Esophagus muscularis mucosa (tissue), 4 donors: ENCODE data around the gene YKT6. TPM values are rescaled to one million over a fixed set of nuclear protein-coding genes. Genes with fewer than 3 reads are reported as not detected.

Source experiments
- DNase-seq: peaks from one replicate; pipeline ENCODE4 v3.0.0-alpha.2; 2017; ENCODE audit errors: extremely low spot score
- H3K27ac ChIP-seq, 4 donors: fragments of 200-600 bp; sonication (generic); replicated peaks in 1 of 4; 1 replicate in 3 of 4; 2 replicates in 1 of 4; pipeline ENCODE4 v1.5.1; 2016 to 2019; ENCODE audit warnings: mild to moderate bottlenecking in 1 of 4
- H3K27me3 ChIP-seq, 4 donors: fragments of 200-600 bp; sonication (generic); one replicate each; pipeline versions ENCODE4 v1.5.1 to v1.6.0; 2016 to 2019
- H3K36me3 ChIP-seq, 4 donors: fragments of 200-600 bp; sonication (generic); one replicate each; pipeline ENCODE4 v1.5.1; 2016 to 2019
- H3K4me1 ChIP-seq, 4 donors: fragments of 200-600 bp; sonication (generic); one replicate each; pipeline ENCODE4 v1.5.1; 2016 to 2019
- H3K4me3 ChIP-seq, 4 donors: fragments of 200-600 bp; sonication (generic); 1 replicate in 2 of 4; 2 replicates in 2 of 4; pipeline ENCODE4 v1.5.1; 2016 to 2019; ENCODE audit warnings: mild to moderate bottlenecking in 4 of 4, moderate library complexity in 1 of 4
- H3K9me3 ChIP-seq, 4 donors: fragments of 200-600 bp; sonication (generic); 1 replicate in 3 of 4; 2 replicates in 1 of 4; pipeline ENCODE4 v1.5.1; 2016 to 2019
- CTCF ChIP-seq, 3 experiments: fragments of 200-600 bp in 2 of 3; fragments of 450-650 bp in 1 of 3; sonication (generic) in 2 of 3; IDR thresholded peaks; one replicate each; pipeline ENCODE4 v1.5.1; 2017 to 2019; ENCODE audit warnings: antibody characterized with exemption in 3 of 3, mild to moderate bottlenecking in 2 of 3, moderate library complexity in 1 of 3
- EP300 ChIP-seq: sonication (generic); formaldehyde crosslinking; IDR thresholded peaks from one replicate; pipeline ENCODE4 v1.6.1; 2017; ENCODE audit warnings: antibody characterized with exemption
- POLR2A ChIP-seq: fragments of 450-650 bp; IDR thresholded peaks from one replicate; pipeline ENCODE4 v1.6.1; 2017; ENCODE audit warnings: antibody characterized with exemption, moderate library complexity, mild to moderate bottlenecking, low read depth
- POLR2AphosphoS5 ChIP-seq, 2 donors: sonication (generic); formaldehyde crosslinking; IDR thresholded peaks; one replicate each; pipeline ENCODE4 v1.6.1; 2017; ENCODE audit warnings: antibody characterized with exemption in 2 of 2
- WGBS: methylation state at CpG from one replicate; pipeline ENCODE4 v1.1.5; 2018; 5-methylcytosine and 5-hydroxymethylcytosine counted together
- intact Hi-C: fragments of 100-400 bp; cut with DNase I; formaldehyde crosslinking; loops from one replicate; pipeline ENCODE4 v1.15.1; 2023
- total RNA-seq, 4 donors: library from RNA; depleted of rRNA; stranded (reverse); fragments of >200 nt; gene quantifications; one replicate each; pipeline versions ENCODE4 v1.1.0 to v1.2.1, GENCODE V29; 2016

YKT6 gene
- total RNA-seq, 4 donors from 2014 or later, result 49.8 to 79.5 (median 64.4) TPM

GRCh38 chr7:44216019-44216418 lies 15.2 kb downstream of the YKT6 start:
- Histone ChIP-seq H3K4me1 (no peaks in the 10 kb centered on the region), H3K27me3 (peaks cover 0 to 26% (median 0%) of the 10 kb centered on the region in 4 donors), H3K27ac (no peak overlapping the region), H3K9me3 (peaks cover 0 to 11% (median 3%) of the 10 kb centered on the region in 4 donors), H3K36me3 (peaks cover 14 to 35% (median 30%) of the 10 kb centered on the region in 4 donors), H3K4me3 (no peak overlapping the region)
- intact Hi-C loops, result no loop called here
- WGBS, result 85% methylated on average over 4 of the region's 8 CpGs
- no peak for DNase-seq
- TF ChIP-seq POLR2AphosphoS5 (IDR thresholded peaks at IDR 0.05) (no peak), EP300 (no peak), CTCF (IDR thresholded peaks at IDR 0.05) (no peak), POLR2A (no peak)

GRCh38 chr7:44216521-44217222 lies 15.9 kb downstream of the YKT6 start:
- H3K36me3 ChIP-seq, result peaks cover 8 to 29% (median 26%) of the 10 kb centered on the region in 4 donors
- H3K9me3 ChIP-seq, result peaks cover 0 to 11% (median 3%) of the 10 kb centered on the region in 4 donors
- H3K4me3 ChIP-seq, result no peak overlapping the region
- intact Hi-C loops, result no loop called here
- no peak for DNase-seq
- 88% methylated on average over 12 of the region's 13 CpGs for WGBS
- H3K27me3 ChIP-seq, result peaks cover 0 to 33% (median 0%) of the 10 kb centered on the region in 4 donors
- no peaks in the 10 kb centered on the region for H3K4me1 ChIP-seq
- H3K27ac ChIP-seq, result no peak overlapping the region
- no peak for TF ChIP-seq EP300
- TF ChIP-seq POLR2AphosphoS5 (IDR thresholded peaks at IDR 0.05), result no peak
- TF ChIP-seq POLR2A, result no peak
- TF ChIP-seq CTCF (IDR thresholded peaks at IDR 0.05), result no peak

- Histone ChIP-seq H3K27me3 (peaks cover 0 to 33% (median 0%) of the 10 kb centered on the region in 4 donors), H3K9me3 (peaks cover 0 to 11% (median 3%) of the 10 kb centered on the region in 4 donors), H3K36me3 (peaks cover 2 to 23% (median 20%) of the 10 kb centered on the region in 4 donors), H3K4me3 (no peak overlapping the region), H3K27ac (no peak overlapping the region), H3K4me1 (no peaks in the 10 kb centered on the region)
- TF ChIP-seq EP300 (no peak), POLR2A (no peak)
- intact Hi-C loops, result no loop called here
- DNase-seq, result no peak
- 84% methylated on average over 19 of the region's 19 CpGs for WGBS
Observed at GRCh38 chr7:44217223-44217714, 16.5 kb downstream of the YKT6 start.

GRCh38 chr7:44217852-44218402 lies 17.1 kb downstream of the YKT6 start:
- no peak overlapping the region for H3K27ac ChIP-seq
- peaks cover 0 to 11% (median 3%) of the 10 kb centered on the region in 4 donors for H3K9me3 ChIP-seq
- TF ChIP-seq POLR2A (no peak), POLR2AphosphoS5 (IDR thresholded peaks at IDR 0.05) (no peak), CTCF (IDR thresholded peaks at IDR 0.05) (no peak), EP300 (no peak)
- intact Hi-C loops, result no loop called here
- no peak for DNase-seq
- no peak overlapping the region for H3K4me3 ChIP-seq
- peaks cover 0 to 16% (median 14%) of the 10 kb centered on the region in 4 donors for H3K36me3 ChIP-seq
- H3K4me1 ChIP-seq, result no peaks in the 10 kb centered on the region
- 82% methylated on average over 17 of the region's 17 CpGs for WGBS
- H3K27me3 ChIP-seq, result peaks cover 0 to 33% (median 0%) of the 10 kb centered on the region in 4 donors
